ENCODE results near the gene MC1R. TPM values are rescaled to one million over a fixed set of nuclear protein-coding genes. Genes with fewer than 3 reads are reported as not detected.

Gene MC1R
- total RNA-seq, 1 experiment from 2014 or later = 13.4 TPM

- POLR2A ChIA-PET (ENCODE audit: low non-redundant PET) = no interaction called here
- H3K27me3 ChIP-seq (replicated peaks; ENCODE audit: insufficient read depth, low read depth, low read length, poor library complexity) = no peaks in the 10 kb centered on the region
- intact Hi-C loops (cut with micrococcal nuclease; ENCODE audit: unreplicated experiment) = loop anchor here (2.0 to 10.0 kb wide), 2 partner anchors 48 to 100 kb away; no protein-coding TSS in a partner anchor
- H3K4me3 ChIP-seq (ENCODE audit: low read depth, low read length, poor library complexity, severe bottlenecking) = peak overlapping the region; percentile 95
- DNase-seq (ENCODE audit: low spot score) = peak; percentile 38
- TF ChIP-seq CTCF (conservative IDR thresholded peaks at IDR 0.05; ENCODE audit: low read depth, low read length) = no peak
- no peak for TF ChIP-seq EZH2 (IDR thresholded peaks at IDR 0.05; ENCODE audit: borderline replicate concordance, low read depth, low read length, poor library complexity, severe bottlenecking)
- H3K27ac ChIP-seq (ENCODE audit: low read depth, low read length, poor library complexity, severe bottlenecking) = no peak overlapping the region
- no TSS peak for BruUV-seq (replicated peaks)
- H3K9me3 ChIP-seq (ENCODE audit: low read depth, low read length, poor library complexity, severe bottlenecking) = no peaks in the 10 kb centered on the region
- H3K36me3 ChIP-seq (ENCODE audit: insufficient read depth, low read length, poor library complexity, severe bottlenecking) = peaks cover 4% of the 10 kb centered on the region
- H3K4me1 ChIP-seq (ENCODE audit: insufficient read depth, low read length, poor library complexity, severe bottlenecking) = peaks cover 40% of the 10 kb centered on the region
- CTCF ChIA-PET = interaction anchor here (0.6 to 0.7 kb wide), 2 partner anchors 61 to 219 kb away, joined by 3 to 6 read pairs; no protein-coding TSS in a partner anchor
Observed at GRCh38 chr16:89924925-89925307, 6.3 kb downstream of the MC1R start.

DNA sequence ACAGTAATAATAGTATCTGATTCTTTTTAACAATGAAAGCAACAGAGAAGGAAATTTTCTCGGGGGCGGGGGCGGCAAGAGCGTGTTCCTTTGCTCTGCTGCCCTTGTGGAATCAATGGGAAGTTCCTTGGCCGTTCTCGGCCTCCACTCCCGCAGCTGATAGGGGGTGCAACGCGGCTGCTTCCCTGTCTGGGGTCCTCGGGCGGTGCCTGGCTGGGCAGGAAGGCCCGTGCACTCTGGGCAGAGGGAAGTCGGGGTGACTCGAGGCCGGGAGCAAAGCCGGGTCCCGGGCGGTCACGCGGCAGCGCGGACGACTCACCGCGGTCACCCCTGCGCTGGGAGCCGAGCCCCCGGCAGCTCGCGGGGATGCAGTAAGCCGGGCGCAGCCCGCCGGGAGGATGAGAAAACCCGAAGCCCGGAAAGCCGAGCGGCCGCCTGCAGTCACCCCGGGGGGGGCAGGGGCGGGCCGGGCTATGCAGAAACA lies 7.0 kb downstream of the MC1R start:
- H3K27me3 ChIP-seq (replicated peaks; ENCODE audit: insufficient read depth, low read depth, low read length, poor library complexity) = no peaks in the 10 kb centered on the region
- no peaks in the 10 kb centered on the region for H3K9me3 ChIP-seq (ENCODE audit: low read depth, low read length, poor library complexity, severe bottlenecking)
- DNase-seq (ENCODE audit: low spot score) = peak; percentile 68
- intact Hi-C loops (cut with micrococcal nuclease; ENCODE audit: unreplicated experiment) = loop anchor here (2.0 to 10.0 kb wide), 2 partner anchors 47 to 99 kb away; no protein-coding TSS in a partner anchor
- TSS peak; percentile 18 for BruUV-seq (replicated peaks)
- H3K4me3 ChIP-seq (ENCODE audit: low read depth, low read length, poor library complexity, severe bottlenecking) = peak overlapping the region; percentile 95
- peaks cover 37% of the 10 kb centered on the region for H3K4me1 ChIP-seq (ENCODE audit: insufficient read depth, low read length, poor library complexity, severe bottlenecking)
- TF ChIP-seq EZH2 (IDR thresholded peaks at IDR 0.05; ENCODE audit: borderline replicate concordance, low read depth, low read length, poor library complexity, severe bottlenecking) (no peak), CTCF (conservative IDR thresholded peaks at IDR 0.05; ENCODE audit: low read depth, low read length) (no peak)
- peaks cover 9% of the 10 kb centered on the region for H3K36me3 ChIP-seq (ENCODE audit: insufficient read depth, low read length, poor library complexity, severe bottlenecking)
- CTCF ChIA-PET = interaction anchor here (0.5 kb wide), 1 partner anchor 397 kb away, joined by 12 read pairs; no protein-coding TSS in a partner anchor
- POLR2A ChIA-PET (ENCODE audit: low non-redundant PET) = no interaction called here
- no peak overlapping the region for H3K27ac ChIP-seq (ENCODE audit: low read depth, low read length, poor library complexity, severe bottlenecking)

DNA sequence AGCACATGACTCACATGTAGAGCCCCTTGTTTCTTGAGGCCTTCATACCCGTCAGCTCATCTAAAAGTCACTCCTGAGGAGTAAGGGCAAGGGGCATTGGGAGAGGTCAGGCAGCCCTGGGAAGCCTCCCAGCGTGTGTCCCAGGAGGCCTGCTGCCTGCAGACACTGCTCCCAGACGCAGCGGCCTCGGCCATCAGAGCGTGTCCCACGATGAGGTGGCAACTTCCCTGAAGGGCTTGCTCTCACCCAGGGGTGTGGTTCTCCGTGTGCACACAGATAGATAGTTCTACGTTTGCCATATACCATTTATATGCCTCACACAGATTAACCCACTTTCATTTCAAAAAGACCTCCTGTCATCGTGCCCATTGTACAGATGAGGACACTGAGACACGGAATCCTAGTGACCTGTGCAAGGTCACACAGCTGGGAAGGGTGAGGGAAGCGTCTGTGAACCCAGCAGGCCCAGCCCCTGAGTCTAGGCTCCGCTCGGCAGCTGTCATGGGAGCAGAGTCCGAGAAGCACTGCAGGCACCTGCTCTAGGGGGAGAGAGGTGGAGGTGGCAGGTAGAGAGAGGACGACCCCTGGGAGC lies 12.7 kb downstream of the MC1R start:
- Histone ChIP-seq H3K36me3 (ENCODE audit: insufficient read depth, low read length, poor library complexity, severe bottlenecking) (peaks cover 40% of the 10 kb centered on the region), H3K4me3 (ENCODE audit: low read depth, low read length, poor library complexity, severe bottlenecking) (no peak overlapping the region), H3K4me1 (ENCODE audit: insufficient read depth, low read length, poor library complexity, severe bottlenecking) (peaks cover 3% of the 10 kb centered on the region), H3K27me3 (replicated peaks; ENCODE audit: insufficient read depth, low read depth, low read length, poor library complexity) (no peaks in the 10 kb centered on the region), H3K27ac (ENCODE audit: low read depth, low read length, poor library complexity, severe bottlenecking) (no peak overlapping the region), H3K9me3 (ENCODE audit: low read depth, low read length, poor library complexity, severe bottlenecking) (no peaks in the 10 kb centered on the region)
- no peak for TF ChIP-seq CTCF (conservative IDR thresholded peaks at IDR 0.05; ENCODE audit: low read depth, low read length)
- TF ChIP-seq EZH2 (IDR thresholded peaks at IDR 0.05; ENCODE audit: borderline replicate concordance, low read depth, low read length, poor library complexity, severe bottlenecking) = no peak
- POLR2A ChIA-PET (ENCODE audit: low non-redundant PET) = no interaction called here
- CTCF ChIA-PET = interaction anchor here (0.6 kb wide), 1 partner anchor 10 kb away, joined by 3 read pairs; no protein-coding TSS in a partner anchor
- no TSS peak for BruUV-seq (replicated peaks)
- no peak for DNase-seq (ENCODE audit: low spot score)
- intact Hi-C loops (cut with micrococcal nuclease; ENCODE audit: unreplicated experiment) = no loop called here
